ENCODE results near the gene AGL.

DNA sequence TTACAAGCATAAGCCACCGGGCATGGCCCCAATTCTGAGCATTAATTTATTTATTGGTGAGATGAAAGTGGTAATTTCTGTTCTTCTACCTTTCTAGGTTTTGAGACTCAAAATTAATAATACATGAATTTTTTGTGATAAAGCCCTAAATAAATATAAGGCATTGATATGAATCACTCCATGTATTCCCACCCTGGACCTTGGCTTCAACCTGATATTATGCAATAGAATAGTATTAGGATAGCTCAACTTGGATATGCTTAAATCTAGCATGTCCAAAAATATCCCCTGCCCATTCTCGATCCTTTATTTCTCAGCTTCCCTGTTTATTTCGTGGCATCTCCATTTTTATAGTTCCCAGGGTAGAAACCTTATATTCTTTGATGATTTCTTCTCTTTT lies 2.5 kb downstream of the AGL start:
- TF ChIP-seq CHD4 (IDR thresholded peaks at IDR 0.05; ENCODE audit: borderline replicate concordance) = no peak
- TF ChIP-seq, protein P1, sequence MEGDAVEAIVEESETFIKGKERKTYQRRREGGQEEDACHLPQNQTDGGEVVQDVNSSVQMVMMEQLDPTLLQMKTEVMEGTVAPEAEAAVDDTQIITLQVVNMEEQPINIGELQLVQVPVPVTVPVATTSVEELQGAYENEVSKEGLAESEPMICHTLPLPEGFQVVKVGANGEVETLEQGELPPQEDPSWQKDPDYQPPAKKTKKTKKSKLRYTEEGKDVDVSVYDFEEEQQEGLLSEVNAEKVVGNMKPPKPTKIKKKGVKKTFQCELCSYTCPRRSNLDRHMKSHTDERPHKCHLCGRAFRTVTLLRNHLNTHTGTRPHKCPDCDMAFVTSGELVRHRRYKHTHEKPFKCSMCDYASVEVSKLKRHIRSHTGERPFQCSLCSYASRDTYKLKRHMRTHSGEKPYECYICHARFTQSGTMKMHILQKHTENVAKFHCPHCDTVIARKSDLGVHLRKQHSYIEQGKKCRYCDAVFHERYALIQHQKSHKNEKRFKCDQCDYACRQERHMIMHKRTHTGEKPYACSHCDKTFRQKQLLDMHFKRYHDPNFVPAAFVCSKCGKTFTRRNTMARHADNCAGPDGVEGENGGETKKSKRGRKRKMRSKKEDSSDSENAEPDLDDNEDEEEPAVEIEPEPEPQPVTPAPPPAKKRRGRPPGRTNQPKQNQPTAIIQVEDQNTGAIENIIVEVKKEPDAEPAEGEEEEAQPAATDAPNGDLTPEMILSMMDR (IDR thresholded peaks at IDR 0.05) = no peak
- TF ChIP-seq FOSL2 (IDR thresholded peaks at IDR 0.05) = no peak
- no peak for TF ChIP-seq FOSL2 (CRISPR knock-in tag; IDR thresholded peaks at IDR 0.05)
- TF ChIP-seq JUN (IDR thresholded peaks at IDR 0.05) = no peak
- TF ChIP-seq POLR2A (IDR thresholded peaks at IDR 0.05; ENCODE audit: low read length) = no peak
- no peak for TF ChIP-seq MAX (IDR thresholded peaks at IDR 0.05)
- no peak for TF ChIP-seq ZFP36 (IDR thresholded peaks at IDR 0.05; ENCODE audit: borderline replicate concordance, partially characterized antibody)
- TF ChIP-seq RAD21 (conservative IDR thresholded peaks at IDR 0.05 in 1 of 2, IDR thresholded peaks at IDR 0.05 in 1 of 2) = no peak
- TF ChIP-seq POLR2AphosphoS2 (conservative IDR thresholded peaks at IDR 0.05; ENCODE audit: low read length) = no peak
- no peak for TF ChIP-seq EP300 (IDR thresholded peaks at IDR 0.05)
